Liver (tissue), 9 donors: ENCODE results near the gene RALGPS2. TPM values are rescaled to one million over a fixed set of nuclear protein-coding genes. Genes with fewer than 3 reads are reported as not detected.

Experiments used
- DNase-seq: peaks from one replicate; pipeline ENCODE4 v3.0.0-alpha.2; 2017; ENCODE audit warnings: low spot score
- H3K27ac ChIP-seq, 2 donors: one replicate each; pipeline ENCODE4 v1.7.0; 2013; ENCODE audit warnings: inconsistent platforms in 2 of 2, low read length in 2 of 2, control low read depth in 1 of 2, low read depth in 1 of 2, mild to moderate bottlenecking in 1 of 2
- H3K27me3 ChIP-seq, 4 donors: one replicate each; pipeline versions ENCODE4 v1.6.1 to v1.7.0; 2013; ENCODE audit warnings: low read length in 3 of 4, inconsistent platforms in 1 of 4, mild to moderate bottlenecking in 1 of 4, moderate library complexity in 1 of 4; ENCODE audit not compliant: control insufficient read depth in 4 of 4, insufficient read depth in 4 of 4
- H3K36me3 ChIP-seq, 4 donors: one replicate each; pipeline versions ENCODE4 v1.6.1 to v1.7.0; 2013; ENCODE audit warnings: low read length in 3 of 4, mild to moderate bottlenecking in 3 of 4, low read depth in 1 of 4, moderate library complexity in 1 of 4; ENCODE audit not compliant: control insufficient read depth in 4 of 4, insufficient read depth in 3 of 4
- H3K4me1 ChIP-seq, 4 donors: one replicate each; pipeline versions ENCODE4 v1.6.1 to v1.7.0; 2013; ENCODE audit warnings: low read length in 3 of 4, mild to moderate bottlenecking in 3 of 4, moderate library complexity in 1 of 4; ENCODE audit not compliant: control insufficient read depth in 4 of 4, insufficient read depth in 4 of 4
- H3K4me3 ChIP-seq, 3 donors: one replicate each; pipeline versions ENCODE4 v1.6.1 to v1.7.0; 2013; ENCODE audit warnings: low read length in 3 of 3, control low read depth in 1 of 3, low read depth in 1 of 3, mild to moderate bottlenecking in 1 of 3
- H3K9ac ChIP-seq, 2 donors: one replicate each; pipeline ENCODE4 v1.7.0; 2013; ENCODE audit warnings: low read length in 2 of 2, mild to moderate bottlenecking in 2 of 2, moderate library complexity in 2 of 2, control low read depth in 1 of 2, low read depth in 1 of 2
- H3K9me3 ChIP-seq, 4 donors: one replicate each; pipeline versions ENCODE4 v1.6.1 to v1.7.0; 2013; ENCODE audit warnings: low read length in 3 of 4; ENCODE audit not compliant: control insufficient read depth in 4 of 4
- EGR1 ChIP-seq, 2 donors: IDR thresholded peaks; 2 replicates each; pipeline ENCODE4 v1.6.1; 2016 to 2018; ENCODE audit warnings: antibody characterized with exemption in 2 of 2, low read depth in 2 of 2
- FOXA1 ChIP-seq: IDR thresholded peaks from 2 replicates; pipeline ENCODE4 v1.6.1; 2016; ENCODE audit warnings: antibody characterized with exemption
- FOXA2 ChIP-seq: IDR thresholded peaks from 2 replicates; pipeline ENCODE4 v1.6.1; 2016; ENCODE audit warnings: antibody characterized with exemption
- GABPA ChIP-seq, 2 donors: IDR thresholded peaks in 1 of 2; conservative IDR thresholded peaks in 1 of 2; 2 replicates each; pipeline ENCODE4 v1.6.1; 2016; ENCODE audit warnings: antibody characterized with exemption in 2 of 2, mild to moderate bottlenecking in 1 of 2, moderate library complexity in 1 of 2
- HNF4A ChIP-seq, 2 donors: conservative IDR thresholded peaks; 2 replicates each; pipeline ENCODE4 v1.6.1; 2016; ENCODE audit warnings: antibody characterized with exemption in 2 of 2, mild to moderate bottlenecking in 2 of 2
- JUND ChIP-seq, 2 donors: IDR thresholded peaks; 2 replicates each; pipeline ENCODE4 v1.6.1; 2016; ENCODE audit warnings: antibody characterized with exemption in 2 of 2
- NR2F2 ChIP-seq: IDR thresholded peaks from 2 replicates; pipeline ENCODE4 v1.6.1; 2016; ENCODE audit warnings: antibody characterized with exemption
- RAD21 ChIP-seq, 2 donors: IDR thresholded peaks; 2 replicates each; pipeline ENCODE4 v1.6.1; 2016; ENCODE audit warnings: antibody characterized with exemption in 2 of 2, mild to moderate bottlenecking in 2 of 2
- RXRA ChIP-seq, 2 donors: IDR thresholded peaks; 2 replicates each; pipeline ENCODE4 v1.6.1; 2017 to 2018; ENCODE audit warnings: antibody characterized with exemption in 2 of 2, mild to moderate bottlenecking in 1 of 2
- SP1 ChIP-seq: IDR thresholded peaks from 2 replicates; pipeline ENCODE4 v1.6.1; 2018; ENCODE audit warnings: antibody characterized with exemption, mild to moderate bottlenecking
- TAF1 ChIP-seq: conservative IDR thresholded peaks from 2 replicates; pipeline ENCODE4 v1.6.1; 2016; ENCODE audit warnings: antibody characterized with exemption, mild to moderate bottlenecking
- YY1 ChIP-seq: IDR thresholded peaks from 2 replicates; pipeline ENCODE4 v1.6.1; 2016; ENCODE audit warnings: antibody characterized with exemption, mild to moderate bottlenecking
- WGBS: extraction: QIAGEN DNeasy Blood & Tissue Kit; methylation state at CpG from one replicate; pipeline ENCODE4 v1.1.7; 2013; 5-methylcytosine and 5-hydroxymethylcytosine counted together
- polyA plus RNA-seq, 2 donors: library from polyadenylated mRNA; stranded (reverse) in 1 of 2; unstranded in 1 of 2; fragments of 200-250 nt in 1 of 2; fragments of >200 nt in 1 of 2; fragmentation: Nextera tagmentation in 1 of 2; extraction: Ambion mirVana in 1 of 2; gene quantifications; one replicate each; pipeline versions ENCODE4 v1.2.1 to v1.2.3, GENCODE V29; 2013 to 2015
- total RNA-seq, 2 donors: library from RNA; depleted of rRNA; stranded (reverse); fragments of >200 nt; gene quantifications; one replicate each; pipeline ENCODE4 v1.2.3, GENCODE V29; 2014
- TF ChIP-seq, protein P1 (sequence below): fragments of 150-350 bp; IDR thresholded peaks from 2 replicates; pipeline ENCODE4 v1.5.1; 2017; ENCODE audit warnings: improper control_type of control experiment, low read depth, low read length; ENCODE audit not compliant: missing input control
- TF ChIP-seq, protein P2 (sequence below): IDR thresholded peaks from 2 replicates; pipeline ENCODE4 v1.6.1; 2016; ENCODE audit warnings: antibody characterized with exemption
- TF ChIP-seq, protein P3 (sequence below): IDR thresholded peaks from 2 replicates; pipeline ENCODE4 v1.6.1; 2016; ENCODE audit warnings: antibody characterized with exemption
- TF ChIP-seq, protein P4 (sequence below): IDR thresholded peaks from 2 replicates; pipeline ENCODE4 v1.6.1; 2016; ENCODE audit warnings: antibody characterized with exemption
- TF ChIP-seq, protein P5 (sequence below): IDR thresholded peaks from 2 replicates; pipeline ENCODE4 v1.6.1; 2016; ENCODE audit warnings: antibody characterized with exemption, mild to moderate bottlenecking
- donor health status: healthy.
- donor health status: healthy.
- donor health status: healthy.
- donor health status: healthy.
- donor health status: healthy.

The RALGPS2 gene
- total and polyA plus RNA-seq, 4 donors: 8.1 to 39.2 (median 16.9) TPM

DNA sequence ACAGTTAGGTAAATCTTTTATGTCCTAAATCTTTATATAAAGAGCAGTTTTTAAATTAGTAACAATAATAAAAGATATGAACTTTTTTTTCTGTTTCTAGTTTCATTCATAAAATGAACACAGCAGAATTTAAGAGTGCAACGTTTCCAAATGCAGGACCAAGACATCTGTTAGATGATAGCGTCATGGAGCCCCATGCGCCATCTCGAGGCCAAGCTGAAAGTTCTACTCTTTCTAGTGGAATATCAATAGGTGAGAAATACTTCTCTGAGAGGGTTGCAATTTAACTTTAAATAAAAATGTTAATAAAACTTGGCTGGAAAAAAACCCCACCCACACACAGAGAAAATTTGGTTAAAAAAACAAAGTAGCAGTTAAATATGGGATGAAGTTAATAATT lies 160.8 kb downstream of the RALGPS2 start:
- 92% methylated on average over 4 of the region's 4 CpGs for WGBS
- no peaks in the 10 kb centered on the region for H3K9me3 ChIP-seq
- H3K27me3 ChIP-seq: no peaks in the 10 kb centered on the region
- no peak overlapping the region for H3K4me3 ChIP-seq
- H3K36me3 ChIP-seq: peaks cover 0 to 21% (median 5%) of the 10 kb centered on the region in 4 donors
- no peak overlapping the region for H3K27ac ChIP-seq
- TF ChIP-seq, protein P1, sequence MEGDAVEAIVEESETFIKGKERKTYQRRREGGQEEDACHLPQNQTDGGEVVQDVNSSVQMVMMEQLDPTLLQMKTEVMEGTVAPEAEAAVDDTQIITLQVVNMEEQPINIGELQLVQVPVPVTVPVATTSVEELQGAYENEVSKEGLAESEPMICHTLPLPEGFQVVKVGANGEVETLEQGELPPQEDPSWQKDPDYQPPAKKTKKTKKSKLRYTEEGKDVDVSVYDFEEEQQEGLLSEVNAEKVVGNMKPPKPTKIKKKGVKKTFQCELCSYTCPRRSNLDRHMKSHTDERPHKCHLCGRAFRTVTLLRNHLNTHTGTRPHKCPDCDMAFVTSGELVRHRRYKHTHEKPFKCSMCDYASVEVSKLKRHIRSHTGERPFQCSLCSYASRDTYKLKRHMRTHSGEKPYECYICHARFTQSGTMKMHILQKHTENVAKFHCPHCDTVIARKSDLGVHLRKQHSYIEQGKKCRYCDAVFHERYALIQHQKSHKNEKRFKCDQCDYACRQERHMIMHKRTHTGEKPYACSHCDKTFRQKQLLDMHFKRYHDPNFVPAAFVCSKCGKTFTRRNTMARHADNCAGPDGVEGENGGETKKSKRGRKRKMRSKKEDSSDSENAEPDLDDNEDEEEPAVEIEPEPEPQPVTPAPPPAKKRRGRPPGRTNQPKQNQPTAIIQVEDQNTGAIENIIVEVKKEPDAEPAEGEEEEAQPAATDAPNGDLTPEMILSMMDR: no peak
- no peak for TF ChIP-seq SP1
- TF ChIP-seq, protein P2, sequence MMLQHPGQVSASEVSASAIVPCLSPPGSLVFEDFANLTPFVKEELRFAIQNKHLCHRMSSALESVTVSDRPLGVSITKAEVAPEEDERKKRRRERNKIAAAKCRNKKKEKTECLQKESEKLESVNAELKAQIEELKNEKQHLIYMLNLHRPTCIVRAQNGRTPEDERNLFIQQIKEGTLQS: no peak
- no peak for TF ChIP-seq FOXA2
- TF ChIP-seq RAD21 (IDR thresholded peaks at IDR 0.05): no peak
- TF ChIP-seq FOXA1: no peak
- TF ChIP-seq, protein P3, sequence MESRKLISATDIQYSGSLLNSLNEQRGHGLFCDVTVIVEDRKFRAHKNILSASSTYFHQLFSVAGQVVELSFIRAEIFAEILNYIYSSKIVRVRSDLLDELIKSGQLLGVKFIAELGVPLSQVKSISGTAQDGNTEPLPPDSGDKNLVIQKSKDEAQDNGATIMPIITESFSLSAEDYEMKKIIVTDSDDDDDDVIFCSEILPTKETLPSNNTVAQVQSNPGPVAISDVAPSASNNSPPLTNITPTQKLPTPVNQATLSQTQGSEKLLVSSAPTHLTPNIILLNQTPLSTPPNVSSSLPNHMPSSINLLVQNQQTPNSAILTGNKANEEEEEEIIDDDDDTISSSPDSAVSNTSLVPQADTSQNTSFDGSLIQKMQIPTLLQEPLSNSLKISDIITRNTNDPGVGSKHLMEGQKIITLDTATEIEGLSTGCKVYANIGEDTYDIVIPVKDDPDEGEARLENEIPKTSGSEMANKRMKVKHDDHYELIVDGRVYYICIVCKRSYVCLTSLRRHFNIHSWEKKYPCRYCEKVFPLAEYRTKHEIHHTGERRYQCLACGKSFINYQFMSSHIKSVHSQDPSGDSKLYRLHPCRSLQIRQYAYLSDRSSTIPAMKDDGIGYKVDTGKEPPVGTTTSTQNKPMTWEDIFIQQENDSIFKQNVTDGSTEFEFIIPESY: no peak
- TF ChIP-seq HNF4A (conservative IDR thresholded peaks at IDR 0.05): no peak
- TF ChIP-seq, protein P4, sequence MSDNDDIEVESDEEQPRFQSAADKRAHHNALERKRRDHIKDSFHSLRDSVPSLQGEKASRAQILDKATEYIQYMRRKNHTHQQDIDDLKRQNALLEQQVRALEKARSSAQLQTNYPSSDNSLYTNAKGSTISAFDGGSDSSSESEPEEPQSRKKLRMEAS: no peak
- no peak for TF ChIP-seq TAF1
- TF ChIP-seq YY1: no peak
- TF ChIP-seq, protein P5, sequence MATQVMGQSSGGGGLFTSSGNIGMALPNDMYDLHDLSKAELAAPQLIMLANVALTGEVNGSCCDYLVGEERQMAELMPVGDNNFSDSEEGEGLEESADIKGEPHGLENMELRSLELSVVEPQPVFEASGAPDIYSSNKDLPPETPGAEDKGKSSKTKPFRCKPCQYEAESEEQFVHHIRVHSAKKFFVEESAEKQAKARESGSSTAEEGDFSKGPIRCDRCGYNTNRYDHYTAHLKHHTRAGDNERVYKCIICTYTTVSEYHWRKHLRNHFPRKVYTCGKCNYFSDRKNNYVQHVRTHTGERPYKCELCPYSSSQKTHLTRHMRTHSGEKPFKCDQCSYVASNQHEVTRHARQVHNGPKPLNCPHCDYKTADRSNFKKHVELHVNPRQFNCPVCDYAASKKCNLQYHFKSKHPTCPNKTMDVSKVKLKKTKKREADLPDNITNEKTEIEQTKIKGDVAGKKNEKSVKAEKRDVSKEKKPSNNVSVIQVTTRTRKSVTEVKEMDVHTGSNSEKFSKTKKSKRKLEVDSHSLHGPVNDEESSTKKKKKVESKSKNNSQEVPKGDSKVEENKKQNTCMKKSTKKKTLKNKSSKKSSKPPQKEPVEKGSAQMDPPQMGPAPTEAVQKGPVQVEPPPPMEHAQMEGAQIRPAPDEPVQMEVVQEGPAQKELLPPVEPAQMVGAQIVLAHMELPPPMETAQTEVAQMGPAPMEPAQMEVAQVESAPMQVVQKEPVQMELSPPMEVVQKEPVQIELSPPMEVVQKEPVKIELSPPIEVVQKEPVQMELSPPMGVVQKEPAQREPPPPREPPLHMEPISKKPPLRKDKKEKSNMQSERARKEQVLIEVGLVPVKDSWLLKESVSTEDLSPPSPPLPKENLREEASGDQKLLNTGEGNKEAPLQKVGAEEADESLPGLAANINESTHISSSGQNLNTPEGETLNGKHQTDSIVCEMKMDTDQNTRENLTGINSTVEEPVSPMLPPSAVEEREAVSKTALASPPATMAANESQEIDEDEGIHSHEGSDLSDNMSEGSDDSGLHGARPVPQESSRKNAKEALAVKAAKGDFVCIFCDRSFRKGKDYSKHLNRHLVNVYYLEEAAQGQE: no peak
- TF ChIP-seq GABPA (IDR thresholded peaks at IDR 0.05 in 1 of 2, conservative IDR thresholded peaks at IDR 0.05 in 1 of 2): no peak
- TF ChIP-seq EGR1 (IDR thresholded peaks at IDR 0.05; ENCODE audit: low read depth in 2 of 2): no peak
- TF ChIP-seq NR2F2: no peak
- H3K9ac ChIP-seq: no peak overlapping the region
- no peaks in the 10 kb centered on the region for H3K4me1 ChIP-seq
- no peak for DNase-seq

DNA sequence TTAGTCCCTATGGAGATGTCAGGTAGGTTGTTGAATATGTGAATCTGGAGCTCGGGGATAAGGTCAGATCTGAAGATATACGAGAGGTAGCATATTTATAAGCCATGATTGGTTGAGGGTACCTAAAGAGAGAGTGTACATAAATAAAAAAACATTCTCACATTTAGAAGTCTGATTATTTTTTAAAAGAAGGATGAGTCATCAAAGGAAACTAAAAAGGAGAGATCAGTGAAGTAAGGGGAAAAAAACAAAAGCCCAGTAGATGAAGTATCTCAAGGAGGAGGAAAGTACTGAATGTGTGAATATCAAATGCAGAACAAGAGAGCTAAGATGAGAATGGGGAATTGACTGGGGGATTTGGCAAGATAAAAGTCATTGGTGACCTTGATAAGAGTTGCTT lies 161.5 kb downstream of the RALGPS2 start:
- Histone ChIP-seq H3K4me1 (no peaks in the 10 kb centered on the region), H3K27ac (no peak overlapping the region), H3K36me3 (peaks cover 0 to 20% (median 7%) of the 10 kb centered on the region in 4 donors), H3K9ac (no peak overlapping the region), H3K4me3 (no peak overlapping the region), H3K9me3 (no peaks in the 10 kb centered on the region), H3K27me3 (no peaks in the 10 kb centered on the region)
- no peak for DNase-seq
- WGBS: 96% methylated on average over 2 of the region's 2 CpGs
- TF ChIP-seq EGR1 (IDR thresholded peaks at IDR 0.05; ENCODE audit: low read depth in 2 of 2) (no peak), JUND (IDR thresholded peaks at IDR 0.05) (no peak), YY1 (no peak), GABPA (IDR thresholded peaks at IDR 0.05 in 1 of 2, conservative IDR thresholded peaks at IDR 0.05 in 1 of 2) (no peak), TAF1 (no peak), RAD21 (IDR thresholded peaks at IDR 0.05) (no peak), RXRA (IDR thresholded peaks at IDR 0.05) (no peak), NR2F2 (no peak), SP1 (no peak)
- TF ChIP-seq, protein P2: no peak
- TF ChIP-seq, protein P3: no peak
